Measurements from ENCODE around the gene ATP12A.

Gene ATP12A

DNA sequence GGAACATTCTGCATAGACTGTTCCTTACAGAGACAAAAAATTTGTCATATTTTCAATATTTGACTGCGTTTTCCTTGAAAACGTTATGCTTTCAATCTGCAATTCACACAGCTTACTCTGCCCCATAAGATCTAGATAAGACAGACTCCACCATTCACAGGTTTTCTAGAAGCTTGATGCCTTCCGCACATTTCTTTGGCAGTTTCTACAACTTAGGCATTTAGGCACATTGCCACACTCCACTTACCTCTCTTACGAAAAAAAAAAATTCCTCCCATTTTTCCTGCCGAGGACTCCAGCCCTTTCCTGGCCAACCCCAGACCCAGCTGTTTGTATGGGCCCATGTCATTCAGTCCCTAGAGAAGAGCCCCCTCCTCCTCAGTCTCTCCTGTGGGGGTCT, 11.2 kb downstream of the ATP12A start:
- Mint-ChIP-seq H3K27ac (no peak overlapping the region), H3K27me3 (ENCODE audit: low read depth) (peaks cover 58% of the 10 kb centered on the region), H3K4me1 (ENCODE audit: low read depth) (peaks cover 6% of the 10 kb centered on the region), H3K36me3 (ENCODE audit: low read depth) (no peaks in the 10 kb centered on the region), H3K9me3 (no peaks in the 10 kb centered on the region), H3K4me3 (no peak overlapping the region)

GRCh38 chr13:24692561-24692960, 12.4 kb downstream of the ATP12A start:
- no peak overlapping the region for H3K27ac Mint-ChIP-seq
- no peaks in the 10 kb centered on the region for H3K36me3 Mint-ChIP-seq (ENCODE audit: low read depth)
- peaks cover 6% of the 10 kb centered on the region for H3K4me1 Mint-ChIP-seq (ENCODE audit: low read depth)
- no peak overlapping the region for H3K4me3 Mint-ChIP-seq
- peaks cover 53% of the 10 kb centered on the region for H3K27me3 Mint-ChIP-seq (ENCODE audit: low read depth)
- no peaks in the 10 kb centered on the region for H3K9me3 Mint-ChIP-seq

- Mint-ChIP-seq H3K4me3 (peak overlapping the region; percentile 10), H3K4me1 (ENCODE audit: low read depth) (peaks cover 6% of the 10 kb centered on the region), H3K36me3 (ENCODE audit: low read depth) (no peaks in the 10 kb centered on the region), H3K27ac (no peak overlapping the region), H3K27me3 (ENCODE audit: low read depth) (peaks cover 48% of the 10 kb centered on the region), H3K9me3 (no peaks in the 10 kb centered on the region)
Measured at GRCh38 chr13:24693862-24694471, 13.8 kb downstream of the ATP12A start.

GRCh38 chr13:24694907-24695306, 14.7 kb downstream of the ATP12A start:
- no peaks in the 10 kb centered on the region for H3K9me3 Mint-ChIP-seq
- no peak overlapping the region for H3K4me3 Mint-ChIP-seq
- H3K36me3 Mint-ChIP-seq (ENCODE audit: low read depth), result no peaks in the 10 kb centered on the region
- H3K27ac Mint-ChIP-seq, result no peak overlapping the region
- peaks cover 51% of the 10 kb centered on the region for H3K27me3 Mint-ChIP-seq (ENCODE audit: low read depth)
- peaks cover 6% of the 10 kb centered on the region for H3K4me1 Mint-ChIP-seq (ENCODE audit: low read depth)

DNA sequence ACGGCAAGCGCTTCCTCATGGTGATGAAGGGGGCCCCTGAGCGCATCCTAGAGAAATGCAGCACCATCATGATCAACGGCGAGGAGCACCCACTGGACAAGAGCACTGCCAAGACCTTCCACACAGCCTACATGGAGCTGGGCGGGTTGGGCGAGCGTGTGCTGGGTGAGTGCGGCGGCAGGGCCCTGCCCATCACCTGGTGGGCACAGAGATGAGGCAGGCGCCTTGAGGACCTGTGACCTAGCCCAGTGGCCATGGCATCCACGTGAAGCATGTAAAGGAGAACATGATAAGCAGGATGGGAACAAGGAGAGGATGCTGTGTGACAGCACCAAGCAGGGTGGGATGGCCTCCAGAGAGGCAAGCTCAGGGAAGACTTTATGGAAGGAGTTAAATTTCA, 18.5 kb downstream of the ATP12A start:
- Mint-ChIP-seq H3K27me3 (ENCODE audit: low read depth) (peaks cover 50% of the 10 kb centered on the region), H3K36me3 (ENCODE audit: low read depth) (no peaks in the 10 kb centered on the region), H3K4me3 (no peak overlapping the region), H3K9me3 (no peaks in the 10 kb centered on the region), H3K27ac (peak overlapping the region; percentile 13), H3K4me1 (ENCODE audit: low read depth) (peaks cover 6% of the 10 kb centered on the region)

DNA sequence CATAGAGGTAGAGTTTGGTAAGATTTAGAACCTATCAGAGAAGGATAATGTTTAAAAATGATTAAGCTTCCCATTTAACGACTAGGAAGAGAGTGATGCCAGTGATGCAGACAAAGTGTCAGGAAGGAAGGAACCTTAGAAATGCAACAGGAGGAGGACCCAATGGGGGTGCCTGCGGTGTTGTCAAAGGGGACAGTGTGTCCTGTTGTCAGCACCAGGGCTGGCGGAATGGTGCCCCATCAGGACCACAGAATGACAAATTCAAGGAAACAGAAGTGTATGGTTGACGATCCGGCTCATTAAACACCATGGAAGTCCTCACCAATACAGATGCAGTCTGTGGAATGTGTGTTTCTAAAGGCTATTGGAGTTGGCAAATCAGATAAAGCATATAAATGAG, 19.3 kb downstream of the ATP12A start:
- Mint-ChIP-seq H3K27me3 (ENCODE audit: low read depth) (peaks cover 45% of the 10 kb centered on the region), H3K36me3 (ENCODE audit: low read depth) (no peaks in the 10 kb centered on the region)

DNA sequence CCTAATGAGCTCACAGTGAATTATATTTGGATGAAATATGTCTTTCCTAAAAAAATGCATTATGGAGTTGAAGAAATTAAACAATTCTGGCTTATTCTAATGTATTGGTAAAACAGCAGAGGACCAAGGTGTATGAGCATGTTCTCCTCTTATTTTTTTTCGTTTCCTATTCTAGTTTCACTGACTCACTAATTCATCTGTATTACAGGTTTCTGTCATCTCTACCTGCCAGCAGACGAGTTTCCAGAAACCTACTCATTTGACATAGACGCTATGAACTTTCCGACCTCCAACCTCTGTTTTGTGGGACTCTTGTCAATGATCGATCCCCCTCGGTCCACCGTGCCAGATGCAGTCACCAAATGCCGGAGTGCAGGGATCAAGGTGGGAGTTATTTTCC, 20.3 kb downstream of the ATP12A start:
- Mint-ChIP-seq H3K27me3 (ENCODE audit: low read depth) (peaks cover 53% of the 10 kb centered on the region), H3K4me3 (no peak overlapping the region)

More for the DNA sequence above, 19.3 kb downstream of the ATP12A start:
- no peak overlapping the region for H3K4me3 Mint-ChIP-seq
- H3K4me1 Mint-ChIP-seq (ENCODE audit: low read depth), result peaks cover 3% of the 10 kb centered on the region
- H3K9me3 Mint-ChIP-seq, result no peaks in the 10 kb centered on the region
- H3K27ac Mint-ChIP-seq, result no peak overlapping the region

DNA sequence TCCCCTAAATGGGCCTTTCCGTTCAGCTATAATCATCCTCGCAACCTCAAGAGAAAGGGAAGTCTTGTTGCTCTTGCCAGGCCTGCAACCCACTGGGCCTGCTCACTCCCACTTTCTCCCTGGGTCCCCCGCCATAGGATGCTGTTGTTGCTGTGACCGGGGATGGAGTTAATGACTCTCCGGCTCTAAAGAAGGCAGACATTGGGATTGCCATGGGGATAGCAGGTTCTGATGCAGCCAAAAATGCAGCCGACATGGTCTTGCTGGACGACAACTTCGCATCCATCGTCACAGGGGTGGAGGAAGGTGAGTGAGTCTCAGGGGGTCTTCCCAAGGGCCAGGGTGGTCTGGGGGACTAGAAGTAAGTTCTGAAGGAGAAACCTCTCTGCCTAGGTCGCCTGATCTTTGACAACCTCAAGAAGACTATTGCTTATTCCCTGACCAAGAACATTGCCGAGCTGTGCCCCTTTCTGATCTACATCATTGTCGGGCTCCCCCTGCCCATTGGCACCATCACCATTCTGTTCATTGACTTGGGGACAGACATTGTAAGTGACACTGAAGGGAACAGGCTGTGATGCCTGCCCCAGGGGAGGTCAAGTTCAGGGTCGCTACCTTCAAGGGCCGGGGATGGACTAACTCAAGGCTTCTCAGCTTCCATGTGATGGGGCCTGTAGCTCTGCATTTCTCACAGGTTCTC, 26.8 kb downstream of the ATP12A start:
- Mint-ChIP-seq H3K27ac (no peak overlapping the region), H3K36me3 (ENCODE audit: low read depth) (no peaks in the 10 kb centered on the region), H3K4me3 (no peak overlapping the region), H3K9me3 (no peaks in the 10 kb centered on the region), H3K27me3 (ENCODE audit: low read depth) (peaks cover 18% of the 10 kb centered on the region), H3K4me1 (ENCODE audit: low read depth) (peaks cover 24% of the 10 kb centered on the region)

More for the DNA sequence above, 20.3 kb downstream of the ATP12A start:
- H3K36me3 Mint-ChIP-seq (ENCODE audit: low read depth), result no peaks in the 10 kb centered on the region
- no peak overlapping the region for H3K27ac Mint-ChIP-seq
- peaks cover 3% of the 10 kb centered on the region for H3K4me1 Mint-ChIP-seq (ENCODE audit: low read depth)
- H3K9me3 Mint-ChIP-seq, result no peaks in the 10 kb centered on the region

GRCh38 chr13:24709186-24709913, 29.1 kb downstream of the ATP12A start:
- no peaks in the 10 kb centered on the region for H3K9me3 Mint-ChIP-seq
- peaks cover 19% of the 10 kb centered on the region for H3K27me3 Mint-ChIP-seq (ENCODE audit: low read depth)
- H3K27ac Mint-ChIP-seq, result peak overlapping the region; percentile 80
- H3K4me1 Mint-ChIP-seq (ENCODE audit: low read depth), result peaks cover 22% of the 10 kb centered on the region
- peak overlapping the region; percentile 50 for H3K4me3 Mint-ChIP-seq
- no peaks in the 10 kb centered on the region for H3K36me3 Mint-ChIP-seq (ENCODE audit: low read depth)

- H3K4me1 Mint-ChIP-seq (ENCODE audit: low read depth), result peaks cover 27% of the 10 kb centered on the region
Measured at GRCh38 chr13:24713022-24713421, 32.8 kb downstream of the ATP12A start.

DNA sequence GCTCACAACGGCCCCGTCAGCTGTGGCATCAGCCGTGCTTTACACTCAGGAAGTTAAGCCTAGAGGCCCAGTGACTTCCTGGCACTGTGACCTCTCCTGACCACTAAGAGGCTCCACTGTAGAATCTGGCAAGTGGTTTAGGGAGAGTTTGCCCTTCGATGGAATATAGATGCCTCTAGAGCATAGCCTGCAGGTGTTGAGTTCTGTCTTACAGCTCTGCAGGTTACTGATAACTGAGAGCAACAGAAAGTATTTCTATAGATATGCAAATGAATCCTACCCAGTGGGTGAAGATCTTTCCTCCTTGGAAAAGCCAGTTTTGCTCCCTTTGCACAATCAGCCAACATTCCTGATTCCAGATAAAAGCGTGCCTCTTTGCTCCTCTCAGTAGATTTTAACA, 35.8 kb downstream of the ATP12A start:
- Mint-ChIP-seq H3K4me1 (ENCODE audit: low read depth) (peaks cover 11% of the 10 kb centered on the region), H3K4me3 (no peak overlapping the region), H3K27ac (no peak overlapping the region), H3K27me3 (ENCODE audit: low read depth) (peaks cover 31% of the 10 kb centered on the region), H3K9me3 (no peaks in the 10 kb centered on the region), H3K36me3 (ENCODE audit: low read depth) (no peaks in the 10 kb centered on the region)

More at GRCh38 chr13:24713022-24713421, 32.8 kb downstream of the ATP12A start:
- no peaks in the 10 kb centered on the region for H3K36me3 Mint-ChIP-seq (ENCODE audit: low read depth)
- H3K27ac Mint-ChIP-seq, result no peak overlapping the region
- peaks cover 19% of the 10 kb centered on the region for H3K27me3 Mint-ChIP-seq (ENCODE audit: low read depth)
- H3K4me3 Mint-ChIP-seq, result no peak overlapping the region
- no peaks in the 10 kb centered on the region for H3K9me3 Mint-ChIP-seq

DNA sequence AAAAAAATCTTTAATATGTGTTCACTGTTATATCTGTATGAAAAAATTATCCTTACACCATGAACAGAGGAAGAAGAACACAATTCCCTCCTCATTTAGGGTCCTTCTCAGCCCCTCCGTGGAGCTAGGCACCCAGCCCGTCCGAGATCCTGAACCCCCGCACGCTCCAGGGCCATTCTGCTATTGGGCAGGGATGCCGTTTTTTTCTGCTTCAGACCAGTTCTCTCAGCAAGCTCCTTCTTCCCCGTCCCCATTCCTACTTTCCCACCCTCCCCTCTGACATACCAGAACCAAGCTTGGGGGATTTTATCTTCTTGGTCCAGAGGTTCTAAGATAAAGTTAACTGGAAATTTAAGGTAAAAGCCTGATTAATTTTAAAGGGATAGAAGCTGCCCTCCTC, 36.2 kb downstream of the ATP12A start:
- Mint-ChIP-seq H3K9me3 (no peaks in the 10 kb centered on the region), H3K4me1 (ENCODE audit: low read depth) (peaks cover 10% of the 10 kb centered on the region), H3K27me3 (ENCODE audit: low read depth) (peaks cover 29% of the 10 kb centered on the region), H3K27ac (no peak overlapping the region), H3K4me3 (no peak overlapping the region), H3K36me3 (ENCODE audit: low read depth) (no peaks in the 10 kb centered on the region)

DNA sequence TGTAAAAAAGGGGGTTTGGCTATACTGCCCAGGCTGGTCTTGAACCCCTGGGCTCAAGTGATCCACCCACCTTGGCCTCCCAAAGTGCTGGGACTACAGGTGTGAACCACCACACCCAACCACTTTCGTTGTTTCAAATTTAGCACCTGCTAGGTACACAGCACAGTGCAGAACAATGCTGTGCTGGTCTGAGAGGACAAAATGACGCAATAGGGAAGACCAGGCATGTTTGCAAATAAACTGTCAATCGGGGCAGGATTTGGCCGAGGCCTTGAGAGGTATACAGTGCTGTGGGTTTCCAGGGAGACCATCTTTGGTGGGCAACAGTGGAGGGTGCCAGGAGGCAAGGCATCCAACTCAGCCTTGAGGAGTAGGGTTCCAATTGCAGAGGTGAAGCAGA, 37.0 kb downstream of the ATP12A start:
- peaks cover 9% of the 10 kb centered on the region for H3K4me1 Mint-ChIP-seq (ENCODE audit: low read depth)
- no peaks in the 10 kb centered on the region for H3K36me3 Mint-ChIP-seq (ENCODE audit: low read depth)
- no peak overlapping the region for H3K4me3 Mint-ChIP-seq
- H3K27me3 Mint-ChIP-seq (ENCODE audit: low read depth), result peaks cover 30% of the 10 kb centered on the region
- H3K9me3 Mint-ChIP-seq, result no peaks in the 10 kb centered on the region
- H3K27ac Mint-ChIP-seq, result no peak overlapping the region

- Mint-ChIP-seq H3K27ac (no peak overlapping the region), H3K4me3 (no peak overlapping the region), H3K4me1 (ENCODE audit: low read depth) (peaks cover 9% of the 10 kb centered on the region), H3K27me3 (ENCODE audit: low read depth) (peaks cover 27% of the 10 kb centered on the region), H3K36me3 (ENCODE audit: low read depth) (no peaks in the 10 kb centered on the region), H3K9me3 (no peaks in the 10 kb centered on the region)
Measured at GRCh38 chr13:24718192-24718965, 38.2 kb downstream of the ATP12A start.

Measured in T-helper 1 cell treated with Interleukin-12 subunit alpha and Interleukin-12 subunit beta and Interleukin-4 antibody, amounts not matched to agents 30 μg/mL and 1 μg/mL, for 36 hours (primary cell).